Liver (tissue), 3 donors: ENCODE measurements around the gene S100A13.

Experiments
- CTCF ChIP-seq: fragments of 150-350 bp; IDR thresholded peaks from 2 replicates; pipeline ENCODE4 v1.5.1; 2017; ENCODE audit warnings: improper control_type of control experiment, low read depth, low read length; ENCODE audit not compliant: missing input control
- HNF4A ChIP-seq, 2 donors: conservative IDR thresholded peaks; 2 replicates each; pipeline ENCODE4 v1.6.1; 2016; ENCODE audit warnings: antibody characterized with exemption in 2 of 2, mild to moderate bottlenecking in 2 of 2
- REST ChIP-seq: IDR thresholded peaks from 2 replicates; pipeline ENCODE4 v1.6.1; 2016; ENCODE audit warnings: antibody characterized with exemption, mild to moderate bottlenecking
- YY1 ChIP-seq: IDR thresholded peaks from 2 replicates; pipeline ENCODE4 v1.6.1; 2016; ENCODE audit warnings: antibody characterized with exemption, mild to moderate bottlenecking
- donor health status: healthy.
- donor health status: healthy.

- no peak for TF ChIP-seq REST
- TF ChIP-seq CTCF: no peak
- no peak for TF ChIP-seq YY1
- no peak for TF ChIP-seq HNF4A (conservative IDR thresholded peaks at IDR 0.05)
These were observed 40.1 kb upstream of the S100A13 start for GRCh38 chr1:153667439-153667838.
